Natural killer cell (primary cell): ENCODE measurements around the gene RBM5. TPM values are rescaled to one million over a fixed set of nuclear protein-coding genes. Genes with fewer than 3 reads are reported as not detected.

Experiments used
- ATAC-seq, 3 donors: fragments of 150-1000 bp in 2 of 3; fragments of 200-7000 bp in 1 of 3; cut with Tn5 transposase; 1 replicate in 1 of 3; 2 replicates in 2 of 3; pipeline ENCODE4 v1.10.0; 2021; ENCODE audit warnings: mild to moderate bottlenecking in 2 of 3, moderate library complexity in 2 of 3
- DNase-seq, 2 donors: peaks; one replicate each; pipeline versions ENCODE4 v3.0.0 to v3.0.0-alpha.2; 2013 to 2021; ENCODE audit warnings: mixed read lengths in 1 of 2
- H3K27ac ChIP-seq: one replicate; pipeline ENCODE4 v1.5.1; 2013; ENCODE audit warnings: mild to moderate bottlenecking, low read length
- H3K27me3 ChIP-seq: one replicate; pipeline ENCODE4 v1.6.1; 2013; ENCODE audit warnings: low read length; ENCODE audit not compliant: control insufficient read depth, insufficient read depth
- H3K36me3 ChIP-seq: one replicate; pipeline ENCODE4 v1.6.1; 2013; ENCODE audit warnings: low read length; ENCODE audit not compliant: control insufficient read depth, insufficient read depth
- H3K4me1 ChIP-seq: one replicate; pipeline ENCODE4 v1.6.1; 2013; ENCODE audit warnings: low read length; ENCODE audit not compliant: control insufficient read depth, insufficient read depth
- H3K4me3 ChIP-seq: one replicate; pipeline ENCODE4 v1.5.1; 2013; ENCODE audit warnings: low read length
- H3K9me3 ChIP-seq: one replicate; pipeline ENCODE4 v1.6.1; 2013; ENCODE audit warnings: low read length; ENCODE audit not compliant: control insufficient read depth, insufficient read depth
- H3K27ac Mint-ChIP-seq, 2 donors: one replicate each; pipeline ENCODE4 v1.8.0; 2022; ENCODE audit warnings: mild to moderate bottlenecking in 2 of 2, mixed read lengths in 2 of 2, moderate library complexity in 1 of 2
- H3K27me3 Mint-ChIP-seq, 2 donors: one replicate each; pipeline ENCODE4 v1.8.0; 2022; ENCODE audit warnings: low read depth in 2 of 2, mixed read lengths in 2 of 2
- H3K36me3 Mint-ChIP-seq: one replicate; pipeline ENCODE4 v1.8.0; 2022; ENCODE audit warnings: mixed read lengths
- H3K4me1 Mint-ChIP-seq, 2 donors: one replicate each; pipeline ENCODE4 v1.8.0; 2022; ENCODE audit warnings: mixed read lengths in 2 of 2
- H3K4me3 Mint-ChIP-seq: one replicate; pipeline ENCODE4 v1.8.0; 2022; ENCODE audit warnings: mild to moderate bottlenecking, moderate library complexity, mixed read lengths
- H3K9me3 Mint-ChIP-seq, 2 donors: one replicate each; pipeline ENCODE4 v1.8.0; 2022; ENCODE audit warnings: mixed read lengths in 2 of 2
- WGBS: methylation state at CpG from one replicate; pipeline ENCODE4 v1.1.7; 2013; ENCODE audit warnings: missing lambda C conversion rate; ENCODE audit not compliant: insufficient coverage; 5-methylcytosine and 5-hydroxymethylcytosine counted together
- intact Hi-C: fragments of 100-400 bp; cut with micrococcal nuclease; formaldehyde crosslinking; loops from one replicate; pipeline ENCODE4 v1.14.2; 2022
- total RNA-seq, 4 donors: library from RNA; stranded (reverse); fragments of 120-200 nt in 1 of 4; gene quantifications; one replicate each; pipeline versions ENCODE4 v1.2.3 to v1.2.4, GENCODE V29; 2013 to 2022
- TF ChIP-seq, protein P1 (sequence below): fragments of 200-600 bp; IDR thresholded peaks from one replicate; pipeline ENCODE4 v1.8.0; 2022; ENCODE audit warnings: antibody characterized with exemption

RBM5 gene
- total RNA-seq = 100 to 1,000 TPM; 359 to 473 (median 401) TPM
- 377 TPM for total RNA-seq (2013)

- peaks cover 27 to 35% of the 10 kb centered on the region in 2 donors for H3K4me1 Mint-ChIP-seq
- no peaks in the 10 kb centered on the region for H3K9me3 Mint-ChIP-seq
- H3K4me1 ChIP-seq = peaks cover 12% of the 10 kb centered on the region
- no peaks in the 10 kb centered on the region for H3K27me3 ChIP-seq
- WGBS = under 1% methylated on average over 61 of the region's 61 CpGs
- TF ChIP-seq, protein P1, sequence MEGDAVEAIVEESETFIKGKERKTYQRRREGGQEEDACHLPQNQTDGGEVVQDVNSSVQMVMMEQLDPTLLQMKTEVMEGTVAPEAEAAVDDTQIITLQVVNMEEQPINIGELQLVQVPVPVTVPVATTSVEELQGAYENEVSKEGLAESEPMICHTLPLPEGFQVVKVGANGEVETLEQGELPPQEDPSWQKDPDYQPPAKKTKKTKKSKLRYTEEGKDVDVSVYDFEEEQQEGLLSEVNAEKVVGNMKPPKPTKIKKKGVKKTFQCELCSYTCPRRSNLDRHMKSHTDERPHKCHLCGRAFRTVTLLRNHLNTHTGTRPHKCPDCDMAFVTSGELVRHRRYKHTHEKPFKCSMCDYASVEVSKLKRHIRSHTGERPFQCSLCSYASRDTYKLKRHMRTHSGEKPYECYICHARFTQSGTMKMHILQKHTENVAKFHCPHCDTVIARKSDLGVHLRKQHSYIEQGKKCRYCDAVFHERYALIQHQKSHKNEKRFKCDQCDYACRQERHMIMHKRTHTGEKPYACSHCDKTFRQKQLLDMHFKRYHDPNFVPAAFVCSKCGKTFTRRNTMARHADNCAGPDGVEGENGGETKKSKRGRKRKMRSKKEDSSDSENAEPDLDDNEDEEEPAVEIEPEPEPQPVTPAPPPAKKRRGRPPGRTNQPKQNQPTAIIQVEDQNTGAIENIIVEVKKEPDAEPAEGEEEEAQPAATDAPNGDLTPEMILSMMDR = no peak
- no peaks in the 10 kb centered on the region for H3K9me3 ChIP-seq
- peak within 1 kb of the TSS; percentile 98 for H3K27ac ChIP-seq
- peak within 1 kb of the TSS; percentile 95 for H3K4me3 Mint-ChIP-seq
- H3K27me3 Mint-ChIP-seq = no peaks in the 10 kb centered on the region
- peak within 1 kb of the TSS; percentile 96 for H3K4me3 ChIP-seq
- peak; percentile 87 to 95 for DNase-seq
- intact Hi-C loops = no loop called here
- H3K27ac Mint-ChIP-seq = peak within 1 kb of the TSS; percentile 93 to 96
- ATAC-seq = peak; percentile 97 to 100 (median 99)
- peaks cover 15% of the 10 kb centered on the region for H3K36me3 Mint-ChIP-seq
- peaks cover 33% of the 10 kb centered on the region for H3K36me3 ChIP-seq
Measured at GRCh38 chr3:50088725-50089608, at the start of gene RBM5. RBM5 (plus strand) TSS chr3:50088919; CDS start chr3:50090435, 1,516 bp downstream.

DNA sequence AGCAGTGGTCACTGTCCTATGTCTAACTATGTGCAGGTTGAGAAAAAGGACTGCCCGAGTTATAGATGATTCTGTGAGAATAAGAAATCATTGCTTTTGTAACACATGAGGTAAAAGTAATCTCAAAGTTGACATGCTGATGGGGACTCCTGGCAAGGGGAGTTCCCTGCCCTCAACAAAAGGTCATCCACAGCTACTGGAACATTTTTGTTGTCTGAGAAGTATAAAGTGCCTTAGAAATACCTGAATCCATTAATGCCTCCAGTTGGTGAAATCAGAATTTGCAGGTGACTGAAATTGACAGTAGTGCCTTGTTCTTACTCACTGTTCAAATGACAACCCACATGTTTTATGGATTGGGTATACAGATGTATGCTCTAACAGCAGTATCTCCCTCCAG, 43.7 kb upstream of the RBM5 start:
- no peaks in the 10 kb centered on the region for H3K4me1 Mint-ChIP-seq
- Histone ChIP-seq H3K9me3 (no peaks in the 10 kb centered on the region), H3K27me3 (no peaks in the 10 kb centered on the region), H3K4me1 (no peaks in the 10 kb centered on the region), H3K36me3 (peaks cover 24% of the 10 kb centered on the region), H3K4me3 (no peak overlapping the region), H3K27ac (no peak overlapping the region)
- TF ChIP-seq, protein P1 = no peak
- intact Hi-C loops = no loop called here
- no peaks in the 10 kb centered on the region for H3K9me3 Mint-ChIP-seq
- H3K27me3 Mint-ChIP-seq = no peaks in the 10 kb centered on the region
- H3K36me3 Mint-ChIP-seq = no peaks in the 10 kb centered on the region
- ATAC-seq (no peak), DNase-seq (no peak)
- H3K4me3 Mint-ChIP-seq = no peak overlapping the region
- 100% methylated on average over 1 of the region's 1 CpG for WGBS
- no peak overlapping the region for H3K27ac Mint-ChIP-seq

DNA sequence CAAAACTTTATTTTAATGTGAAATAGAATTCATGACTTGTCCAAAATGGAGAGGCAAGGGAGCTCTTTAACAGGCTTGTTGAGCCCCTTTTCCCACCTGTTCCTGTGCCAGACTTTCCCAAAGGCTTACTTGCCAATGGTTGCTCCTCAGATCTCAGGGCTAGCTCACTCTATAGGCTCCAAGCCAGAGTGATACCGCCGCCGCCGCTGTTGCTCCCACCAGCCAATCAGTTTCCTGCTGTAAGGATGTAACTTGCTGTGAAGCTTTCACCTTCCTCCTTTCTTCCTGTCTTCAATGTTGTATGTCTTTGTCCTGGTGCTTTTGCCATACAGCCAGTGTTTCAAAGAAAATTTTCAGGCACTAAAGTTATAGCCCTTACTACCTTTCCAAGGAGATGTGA, 41.3 kb upstream of the RBM5 start:
- Histone ChIP-seq H3K36me3 (peaks cover 36% of the 10 kb centered on the region), H3K27ac (no peak overlapping the region), H3K9me3 (no peaks in the 10 kb centered on the region), H3K4me3 (no peak overlapping the region), H3K27me3 (no peaks in the 10 kb centered on the region), H3K4me1 (no peaks in the 10 kb centered on the region)
- no peak for DNase-seq
- Mint-ChIP-seq H3K4me3 (no peak overlapping the region), H3K27ac (no peak overlapping the region), H3K27me3 (no peaks in the 10 kb centered on the region), H3K9me3 (no peaks in the 10 kb centered on the region), H3K36me3 (no peaks in the 10 kb centered on the region), H3K4me1 (no peaks in the 10 kb centered on the region)
- TF ChIP-seq, protein P1 = no peak
- WGBS = 100% methylated on average over 4 of the region's 4 CpGs
- no peak for ATAC-seq
- intact Hi-C loops = no loop called here
